Measurements from ENCODE around the gene ARHGEF18.
A peak's percentile ranks its signal among the peaks of the same experiment; 100 is the strongest.

The ARHGEF18 gene

GRCh38 chr19:7395360-7396066, 46.8 kb downstream of the ARHGEF18 start:
- H3K27me3 ChIP-seq (ENCODE audit: control insufficient read depth in 2 of 2, insufficient read depth in 2 of 2, low read length in 2 of 2): no peaks in the 10 kb centered on the region
- H3K27ac ChIP-seq (ENCODE audit: low read depth in 2 of 2, low read length in 2 of 2): peak overlapping the region; percentile 79 to 87
- H3K9me3 ChIP-seq (ENCODE audit: control insufficient read depth in 2 of 2, low read length in 2 of 2): no peaks in the 10 kb centered on the region
- H3K4me1 ChIP-seq (ENCODE audit: control insufficient read depth in 2 of 2, insufficient read depth in 2 of 2, low read length in 2 of 2): peaks cover 30 to 34% of the 10 kb centered on the region in 2 donors
- peak overlapping the region; percentile 81 to 96 for H3K9ac ChIP-seq (ENCODE audit: low read depth in 1 of 2, low read length in 2 of 2)
- peak overlapping the region; percentile 87 to 88 for H3K4me3 ChIP-seq (ENCODE audit: low read length in 2 of 2)
- no peaks in the 10 kb centered on the region for H3K36me3 ChIP-seq (ENCODE audit: control insufficient read depth in 2 of 2, insufficient read depth in 2 of 2, low read length in 2 of 2)

DNA sequence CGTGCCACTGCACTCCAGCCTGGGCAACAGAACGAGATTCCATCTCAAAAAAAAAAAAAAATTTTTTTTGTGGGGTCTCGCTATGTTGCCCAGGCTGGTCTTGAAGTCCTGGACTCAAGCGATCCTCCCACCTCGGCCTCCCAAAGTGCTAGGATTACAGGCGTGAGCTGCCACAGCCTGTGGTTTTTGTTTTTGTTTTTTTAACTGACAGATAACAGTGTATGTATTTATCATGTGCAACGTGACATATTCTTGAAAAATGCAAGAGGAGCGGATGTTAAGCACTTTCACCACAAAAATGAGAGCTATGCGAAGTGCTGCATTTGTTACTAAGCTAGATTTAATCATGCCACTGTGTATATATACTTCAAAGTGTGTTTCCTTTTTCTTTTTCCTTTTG, 49.0 kb downstream of the ARHGEF18 start:
- Histone ChIP-seq H3K27me3 (ENCODE audit: control insufficient read depth in 2 of 2, insufficient read depth in 2 of 2, low read length in 2 of 2) (no peaks in the 10 kb centered on the region), H3K9ac (ENCODE audit: low read depth in 1 of 2, low read length in 2 of 2) (no peak overlapping the region), H3K36me3 (ENCODE audit: control insufficient read depth in 2 of 2, insufficient read depth in 2 of 2, low read length in 2 of 2) (peaks cover 0 to 3% of the 10 kb centered on the region in 2 donors), H3K27ac (ENCODE audit: low read depth in 2 of 2, low read length in 2 of 2) (peak overlapping the region in 1 of 2 donors; percentile 24), H3K4me3 (ENCODE audit: low read length in 2 of 2) (no peak overlapping the region), H3K4me1 (ENCODE audit: control insufficient read depth in 2 of 2, insufficient read depth in 2 of 2, low read length in 2 of 2) (peaks cover 25 to 26% of the 10 kb centered on the region in 2 donors), H3K9me3 (ENCODE audit: control insufficient read depth in 2 of 2, low read length in 2 of 2) (no peaks in the 10 kb centered on the region)

Data from mucosa of rectum (tissue), 2 donors.